Ovary (tissue), 9 donors: Measurements from ENCODE around the gene PADI2. TPM values are rescaled to one million over a fixed set of nuclear protein-coding genes. Genes with fewer than 3 reads are reported as not detected.
A peak's percentile ranks its signal among the peaks of the same experiment; 100 is the strongest.

Source experiments
- DNase-seq, 5 donors: peaks; one replicate each; pipeline ENCODE4 v3.0.0-alpha.2; 2019 to 2020
- H3K27ac ChIP-seq, 2 donors: fragments of 200-600 bp; one replicate each; pipeline versions ENCODE4 v1.5.1 to v1.8.0; 2019 to 2022
- H3K27me3 ChIP-seq: fragments of 200-600 bp; one replicate; pipeline ENCODE4 v1.8.0; 2022
- H3K36me3 ChIP-seq: fragments of 200-600 bp; sonication (generic); one replicate; pipeline ENCODE4 v1.5.1; 2019
- H3K4me1 ChIP-seq: one replicate; pipeline ENCODE4 v1.8.1; 2013; ENCODE audit warnings: mild to moderate bottlenecking, moderate library complexity; ENCODE audit not compliant: insufficient read depth
- H3K4me3 ChIP-seq: fragments of 200-600 bp; sonication (generic); one replicate; pipeline ENCODE4 v1.5.1; 2017
- H3K9me3 ChIP-seq, 2 donors: fragments of 200-600 bp in 1 of 2; sonication (generic) in 1 of 2; one replicate each; pipeline versions ENCODE4 v1.5.1 to v1.8.1; 2013 to 2019; ENCODE audit warnings: mild to moderate bottlenecking in 1 of 2, moderate library complexity in 1 of 2
- EP300 ChIP-seq: sonication (generic); formaldehyde crosslinking; IDR thresholded peaks from one replicate; pipeline ENCODE4 v1.6.1; 2017; ENCODE audit warnings: antibody characterized with exemption
- POLR2A ChIP-seq: fragments of 450-650 bp; IDR thresholded peaks from one replicate; pipeline ENCODE4 v1.6.1; 2017; ENCODE audit warnings: antibody characterized with exemption, mild to moderate bottlenecking, moderate library complexity
- WGBS, 3 donors: extraction: QIAGEN DNeasy Blood & Tissue Kit in 1 of 3; methylation state at CpG; one replicate each; pipeline versions ENCODE4 v1.1.5 to v1.1.7; 2013 to 2017; 5-methylcytosine and 5-hydroxymethylcytosine counted together
- intact Hi-C, 4 donors: fragments of 100-400 bp; cut with DNase I; formaldehyde crosslinking; loops; one replicate each; pipeline versions ENCODE4 v1.11.0 to v1.15.1; 2022 to 2023
- polyA plus RNA-seq, 2 donors: library from polyadenylated mRNA; stranded (reverse); fragments of 200-250 nt in 1 of 2; fragments of 350-450 nt in 1 of 2; fragmentation: Illumina TruSeq in 1 of 2; extraction: RNeasy Lipid Tissue Mini Kit (QIAGEN cat#74804) in 1 of 2; gene quantifications; one replicate each; pipeline ENCODE4 v1.2.3, GENCODE V29; 2013 to 2014
- total RNA-seq, 7 donors: library from RNA; depleted of rRNA in 2 of 7; stranded (reverse); fragments of >200 nt in 2 of 7; fragmentation: NEBNext Ultra II Directional in 3 of 7; extraction: Animal tissue kit (Norgen Biotek cat#: 25700) in 3 of 7; gene quantifications; one replicate each; pipeline versions ENCODE4 v1.1.0 to v1.2.4, GENCODE V29; 2016 to 2023
- TF ChIP-seq, protein P1 (sequence below), 3 donors: fragments of 450-650 bp in 2 of 3; fragments of 200-600 bp in 1 of 3; IDR thresholded peaks; one replicate each; pipeline versions ENCODE4 v1.5.1 to v1.8.0; 2016 to 2022; ENCODE audit warnings: antibody characterized with exemption in 3 of 3, mild to moderate bottlenecking in 1 of 3
- donor health status: DM: no; HTN: no; CAD: no; lungs with moderate emphysema.
- donor health status: DM: no; HTN: no; CAD: no.
- donor health status: Bipolar disorder and iron deficiency.
- donor health status: DM: yes; HTN: yes; CAD: no.
- donor health status: DM: no; HTN: no; CAD: no.
- donor health status: DM: yes; HTN: yes; CAD: no.

PADI2 gene
- total and polyA plus RNA-seq, 9 donors, result 0.07 to 5.2 (median 0.55) TPM

DNA sequence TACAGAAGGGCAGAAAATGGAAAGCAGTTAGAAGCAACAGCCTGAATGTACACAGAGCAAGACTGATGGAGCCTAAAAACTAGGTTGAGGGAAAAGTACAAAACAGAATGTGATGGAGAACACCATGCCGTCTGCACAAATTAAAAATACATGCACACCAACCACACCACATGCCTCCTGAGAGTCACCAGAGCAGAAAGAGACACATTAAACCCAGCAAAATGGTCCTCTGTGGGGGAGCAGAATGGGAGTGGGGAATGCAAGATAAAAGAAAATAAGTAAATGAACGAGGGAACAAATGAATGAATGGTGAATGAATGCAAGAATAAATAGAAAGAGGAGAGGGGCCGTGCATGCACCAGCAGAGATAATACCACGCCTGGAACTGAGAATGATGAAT, 24.1 kb downstream of the PADI2 start:
- TF ChIP-seq, protein P1, sequence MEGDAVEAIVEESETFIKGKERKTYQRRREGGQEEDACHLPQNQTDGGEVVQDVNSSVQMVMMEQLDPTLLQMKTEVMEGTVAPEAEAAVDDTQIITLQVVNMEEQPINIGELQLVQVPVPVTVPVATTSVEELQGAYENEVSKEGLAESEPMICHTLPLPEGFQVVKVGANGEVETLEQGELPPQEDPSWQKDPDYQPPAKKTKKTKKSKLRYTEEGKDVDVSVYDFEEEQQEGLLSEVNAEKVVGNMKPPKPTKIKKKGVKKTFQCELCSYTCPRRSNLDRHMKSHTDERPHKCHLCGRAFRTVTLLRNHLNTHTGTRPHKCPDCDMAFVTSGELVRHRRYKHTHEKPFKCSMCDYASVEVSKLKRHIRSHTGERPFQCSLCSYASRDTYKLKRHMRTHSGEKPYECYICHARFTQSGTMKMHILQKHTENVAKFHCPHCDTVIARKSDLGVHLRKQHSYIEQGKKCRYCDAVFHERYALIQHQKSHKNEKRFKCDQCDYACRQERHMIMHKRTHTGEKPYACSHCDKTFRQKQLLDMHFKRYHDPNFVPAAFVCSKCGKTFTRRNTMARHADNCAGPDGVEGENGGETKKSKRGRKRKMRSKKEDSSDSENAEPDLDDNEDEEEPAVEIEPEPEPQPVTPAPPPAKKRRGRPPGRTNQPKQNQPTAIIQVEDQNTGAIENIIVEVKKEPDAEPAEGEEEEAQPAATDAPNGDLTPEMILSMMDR (IDR thresholded peaks at IDR 0.05), result no peak
- TF ChIP-seq EP300 (no peak), POLR2A (no peak)
- Histone ChIP-seq H3K9me3 (no peaks in the 10 kb centered on the region), H3K27me3 (no peaks in the 10 kb centered on the region), H3K4me1 (peaks cover 11% of the 10 kb centered on the region), H3K27ac (no peak overlapping the region), H3K4me3 (no peak overlapping the region), H3K36me3 (no peaks in the 10 kb centered on the region)
- intact Hi-C loops, result no loop called here
- WGBS, 3 donors, result 41 to 56% (median 47%) methylated on average over 4 of the region's 4 CpGs
- no peak for DNase-seq

DNA sequence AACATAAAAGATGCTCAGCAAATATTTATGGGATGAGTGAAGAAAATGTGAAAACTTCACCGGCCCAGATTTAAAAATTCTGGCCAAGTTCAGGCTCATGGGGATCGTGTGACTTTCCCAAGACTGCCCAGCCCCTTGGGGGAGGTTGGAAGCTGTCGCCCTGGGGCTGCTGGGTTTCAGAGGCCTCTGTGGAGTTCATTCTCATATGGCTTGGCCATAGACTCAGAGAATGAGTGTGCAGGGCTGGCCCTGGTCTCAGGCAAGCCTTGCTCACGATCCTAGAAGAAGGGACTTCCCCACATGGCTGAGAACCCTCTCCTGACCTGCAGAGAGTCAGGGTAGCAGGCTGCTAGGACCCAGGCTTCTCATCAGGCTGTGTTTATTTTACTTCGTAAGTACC, 24.6 kb downstream of the PADI2 start:
- intact Hi-C loops, result no loop called here
- H3K9me3 ChIP-seq, result no peaks in the 10 kb centered on the region
- H3K4me3 ChIP-seq, result no peak overlapping the region
- no peaks in the 10 kb centered on the region for H3K36me3 ChIP-seq
- no peaks in the 10 kb centered on the region for H3K27me3 ChIP-seq
- TF ChIP-seq, protein P1 (IDR thresholded peaks at IDR 0.05), result no peak
- H3K4me1 ChIP-seq, result peaks cover 11% of the 10 kb centered on the region
- WGBS, 3 donors, result 60 to 65% (median 61%) methylated on average over 5 of the region's 5 CpGs
- H3K27ac ChIP-seq, result no peak overlapping the region
- no peak for DNase-seq

DNA sequence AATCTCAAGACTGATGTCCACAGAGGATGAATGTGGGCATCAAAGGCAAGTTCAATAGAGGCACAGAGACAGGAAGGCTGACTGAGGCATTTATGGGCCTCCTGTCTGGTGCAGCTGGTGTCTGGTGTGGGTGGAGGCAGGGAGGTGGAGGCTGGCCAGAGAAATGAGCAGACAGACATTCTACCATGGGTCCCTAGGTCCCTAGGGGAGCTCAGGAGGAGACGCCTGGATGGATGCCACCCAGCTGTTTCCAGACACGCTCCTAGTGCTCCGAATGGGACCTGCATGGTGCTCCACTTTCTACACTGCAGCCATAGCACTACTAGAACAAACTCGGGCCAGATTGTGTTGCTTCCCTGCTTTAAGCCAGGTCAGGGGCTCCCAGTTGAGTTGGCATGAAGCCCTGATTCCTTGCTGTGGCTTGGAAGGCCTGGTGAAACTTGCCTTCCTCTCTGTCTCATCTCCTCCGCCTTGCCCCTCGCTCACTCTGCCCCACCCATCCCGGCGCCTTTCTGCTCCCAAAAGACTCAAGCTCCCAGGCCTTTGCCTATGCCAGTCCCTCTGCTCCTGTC, 25.3 kb downstream of the PADI2 start:
- intact Hi-C loops, result no loop called here
- H3K27ac ChIP-seq, result no peak overlapping the region
- 72 to 80% (median 75%) methylated on average over 8 of the region's 8 CpGs for WGBS, 3 donors
- H3K4me3 ChIP-seq, result no peak overlapping the region
- TF ChIP-seq EP300 (no peak), POLR2A (no peak)
- TF ChIP-seq, protein P1 (IDR thresholded peaks at IDR 0.05), result no peak
- no peaks in the 10 kb centered on the region for H3K27me3 ChIP-seq
- H3K4me1 ChIP-seq, result peaks cover 11% of the 10 kb centered on the region
- DNase-seq, result no peak
- no peaks in the 10 kb centered on the region for H3K36me3 ChIP-seq
- no peaks in the 10 kb centered on the region for H3K9me3 ChIP-seq

DNA sequence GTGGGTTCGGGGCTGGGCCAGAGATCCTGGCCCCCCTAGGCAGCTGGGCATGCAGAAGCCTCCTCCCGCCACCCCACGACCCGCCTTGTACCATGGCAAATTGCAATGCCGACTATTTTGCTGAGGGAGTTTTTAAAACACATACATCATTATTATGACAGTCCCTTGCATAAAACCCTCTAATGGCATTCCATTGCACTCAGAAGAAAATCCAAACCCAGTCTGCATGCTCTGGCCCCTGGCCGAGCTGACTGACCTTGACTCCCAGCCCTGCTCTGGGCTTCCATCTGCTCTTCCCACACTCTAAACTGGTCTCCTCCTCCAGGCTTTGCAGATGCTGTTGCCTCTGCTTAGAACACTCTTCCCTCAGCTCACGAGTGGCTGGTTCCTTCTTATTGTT, 28.0 kb downstream of the PADI2 start:
- TF ChIP-seq, protein P1 (IDR thresholded peaks at IDR 0.05), result no peak
- no peak for TF ChIP-seq EP300
- TF ChIP-seq POLR2A, result no peak
- intact Hi-C loops, result no loop called here
- H3K36me3 ChIP-seq, result no peaks in the 10 kb centered on the region
- H3K9me3 ChIP-seq, result no peaks in the 10 kb centered on the region
- DNase-seq, result peak; percentile 28 to 64 (median 49)
- no peak overlapping the region for H3K27ac ChIP-seq
- no peaks in the 10 kb centered on the region for H3K27me3 ChIP-seq
- H3K4me1 ChIP-seq, result peaks cover 9% of the 10 kb centered on the region
- WGBS, 3 donors, result 20 to 38% (median 22%) methylated on average over 7 of the region's 7 CpGs
- H3K4me3 ChIP-seq, result no peak overlapping the region
